HG02610 (cell line): ENCODE data around the gene LSM7.

Source experiments
- ATAC-seq: cut with Tn5 transposase; IDR thresholded peaks from one replicate; pipeline ENCODE4 v1.9.1; 2021; ENCODE audit warnings: mild to moderate bottlenecking, moderate library complexity; ENCODE audit not compliant: unreplicated experiment

Gene LSM7

GRCh38 chr19:2338751-2339643, 10.6 kb upstream of the LSM7 start:
- no peak for ATAC-seq

DNA sequence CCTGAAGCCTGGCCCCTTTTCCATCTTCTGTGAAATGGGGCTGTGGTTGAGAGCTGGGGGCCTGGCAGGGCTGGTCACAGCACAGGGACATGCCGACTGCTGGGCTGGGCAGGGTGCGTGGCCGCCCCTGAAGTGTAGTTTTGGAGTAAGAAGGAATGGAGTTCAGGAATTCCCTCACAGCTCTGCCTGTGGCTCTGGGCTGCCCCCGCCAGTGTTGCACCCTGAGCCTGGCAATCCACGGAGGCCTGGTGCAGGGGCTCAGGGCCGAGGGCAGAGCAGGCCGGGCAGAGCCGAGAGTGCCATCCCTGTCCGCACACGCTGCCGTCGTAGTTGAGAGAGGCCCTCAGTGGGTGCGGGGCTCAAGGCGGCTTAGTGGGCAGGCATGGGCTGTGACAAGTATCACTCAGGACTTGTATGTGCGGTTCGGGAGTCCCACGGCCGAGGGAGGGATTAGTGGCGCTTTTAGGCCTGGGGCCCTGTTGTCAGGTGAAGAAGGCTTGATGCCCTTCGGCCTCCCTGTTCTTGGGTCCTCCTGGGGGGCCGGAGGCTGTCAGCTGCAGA, 9.7 kb upstream of the LSM7 start:
- no peak for ATAC-seq

DNA sequence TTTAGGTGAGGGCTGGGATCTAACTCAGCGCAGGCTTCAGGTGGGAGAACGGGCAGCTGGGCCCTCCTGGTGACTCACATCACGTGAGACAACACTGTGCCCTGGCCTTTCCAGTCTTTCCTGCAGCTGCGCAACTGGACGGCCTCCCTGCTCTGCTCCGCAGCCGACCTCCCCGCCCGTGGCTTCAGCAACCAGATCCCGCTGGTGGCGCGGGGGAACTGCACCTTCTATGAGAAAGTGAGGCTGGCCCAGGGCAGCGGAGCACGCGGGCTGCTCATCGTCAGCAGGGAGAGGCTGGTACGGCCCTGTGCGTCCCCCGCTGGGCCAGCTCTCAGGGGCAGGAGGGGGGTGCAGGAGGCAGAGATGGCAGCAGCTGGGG, 8.9 kb upstream of the LSM7 start:
- no peak for ATAC-seq

- no peak for ATAC-seq
Measured at GRCh38 chr19:2336528-2337328, 8.3 kb upstream of the LSM7 start.

GRCh38 chr19:2335848-2336247, 7.5 kb upstream of the LSM7 start:
- ATAC-seq = no peak

- ATAC-seq = no peak
Measured at GRCh38 chr19:2334986-2335846, 6.8 kb upstream of the LSM7 start.

DNA sequence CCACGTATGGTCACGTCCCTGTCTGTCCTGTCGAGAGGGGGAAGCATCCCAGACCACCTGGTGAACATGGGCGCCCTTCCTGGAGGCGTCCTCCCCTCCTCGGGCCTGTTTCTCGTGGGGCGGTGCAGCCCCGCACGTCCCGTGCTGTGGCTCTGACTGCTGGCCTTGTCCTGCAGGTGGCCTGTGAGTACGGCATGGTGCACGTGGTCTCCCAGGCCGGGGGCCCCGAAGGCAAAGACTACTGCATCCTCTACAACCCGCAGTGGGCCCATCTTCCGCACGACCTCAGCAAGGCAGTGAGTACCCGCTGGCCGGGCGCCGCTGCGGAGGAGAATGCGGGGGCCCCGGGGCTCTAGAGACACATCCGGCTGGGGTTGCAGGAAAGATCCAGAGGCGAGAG, 6.0 kb upstream of the LSM7 start:
- ATAC-seq = no peak

DNA sequence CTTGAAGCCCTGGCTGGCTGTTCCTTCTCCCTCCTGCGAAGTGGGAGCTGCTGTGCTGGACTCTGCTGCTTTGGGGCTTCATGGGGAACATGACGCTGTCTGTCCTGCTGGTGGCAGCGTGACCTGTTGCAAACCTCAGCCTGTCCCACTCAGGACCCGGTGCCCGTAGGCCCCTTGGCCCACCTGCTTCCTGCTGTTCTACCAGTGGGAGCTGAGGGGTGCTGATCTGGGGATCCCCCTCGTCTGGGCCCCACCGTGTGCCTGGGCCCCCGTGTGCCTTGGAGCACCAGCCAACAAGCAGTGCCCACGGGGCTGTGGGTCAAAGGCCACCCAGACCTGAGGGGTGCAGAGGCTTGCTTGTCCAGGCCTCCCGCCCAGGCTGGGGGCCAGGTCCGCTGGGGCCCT, 5.4 kb upstream of the LSM7 start:
- ATAC-seq = no peak

DNA sequence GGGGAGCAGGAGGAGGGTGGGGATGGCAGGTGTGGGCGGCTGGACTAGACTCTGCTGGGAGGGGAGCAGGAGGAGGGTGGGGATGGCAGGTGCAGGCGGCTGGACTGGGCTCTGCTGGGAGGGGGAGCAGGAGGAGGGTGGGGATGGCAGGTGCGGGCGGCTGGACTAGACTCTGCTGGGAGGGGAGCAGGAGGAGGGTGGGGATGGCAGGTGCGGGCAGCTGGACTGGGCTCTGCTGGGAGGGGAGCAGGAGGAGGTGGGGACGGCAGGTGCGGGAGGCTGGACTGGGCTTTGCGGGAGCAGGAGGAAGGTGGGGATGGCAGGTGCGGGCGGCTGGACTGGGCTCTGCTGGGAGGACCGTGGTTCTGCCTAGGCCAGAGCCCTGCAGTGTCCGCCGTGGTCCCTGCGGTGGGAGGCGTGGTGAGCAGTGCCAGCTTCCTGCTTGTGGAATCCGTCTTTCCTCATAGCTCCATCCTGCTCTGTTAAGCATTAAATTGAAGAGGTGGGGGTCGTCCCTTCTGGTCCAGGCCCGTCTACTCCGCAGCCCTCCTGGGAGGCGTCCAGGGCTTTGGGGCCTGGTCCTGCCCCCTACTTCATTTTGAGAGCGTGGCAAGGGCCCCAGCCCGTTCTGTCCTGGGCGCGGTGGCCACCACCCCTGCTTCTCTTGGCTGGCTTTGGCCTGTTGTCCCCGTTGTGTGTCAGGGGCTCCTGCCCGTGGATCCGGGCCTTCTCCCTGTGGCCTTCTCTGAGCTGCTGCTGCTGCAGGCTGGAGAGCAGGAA, 4.8 kb upstream of the LSM7 start:
- no peak for ATAC-seq

DNA sequence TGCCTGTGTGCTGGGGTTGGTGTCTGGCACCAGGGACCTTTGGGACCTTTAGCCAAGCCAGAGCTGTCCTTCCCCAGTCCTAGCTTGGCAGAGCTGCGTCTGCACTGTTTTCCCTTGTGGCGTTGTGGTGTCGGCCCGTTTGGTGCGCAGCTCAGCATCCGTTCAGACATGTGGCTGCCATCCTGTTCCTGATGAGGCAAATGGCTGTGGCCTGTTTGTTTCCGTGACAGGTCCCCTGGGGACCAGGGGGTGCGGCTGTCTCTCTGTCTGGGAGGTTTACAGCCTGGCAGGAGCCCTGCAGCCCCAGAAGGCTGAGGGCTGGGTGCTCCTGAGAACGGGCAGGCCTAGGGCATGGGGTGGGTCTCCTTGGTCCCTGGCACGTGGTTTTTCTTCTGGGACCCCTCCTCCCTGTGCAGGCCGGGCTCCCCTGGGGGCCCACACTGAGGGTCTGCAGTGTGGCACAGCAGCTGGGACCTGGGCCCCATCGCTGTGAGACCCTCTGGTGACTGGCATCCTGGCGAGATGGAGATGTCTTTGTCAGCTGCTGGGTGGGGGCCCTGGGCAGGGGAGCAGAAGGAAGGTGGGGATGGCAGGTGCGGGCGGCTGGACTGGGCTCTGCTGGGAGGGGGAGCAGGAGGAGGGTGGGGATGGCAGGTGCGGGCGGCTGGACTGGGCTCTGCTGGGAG, 4.1 kb upstream of the LSM7 start:
- ATAC-seq = no peak

DNA sequence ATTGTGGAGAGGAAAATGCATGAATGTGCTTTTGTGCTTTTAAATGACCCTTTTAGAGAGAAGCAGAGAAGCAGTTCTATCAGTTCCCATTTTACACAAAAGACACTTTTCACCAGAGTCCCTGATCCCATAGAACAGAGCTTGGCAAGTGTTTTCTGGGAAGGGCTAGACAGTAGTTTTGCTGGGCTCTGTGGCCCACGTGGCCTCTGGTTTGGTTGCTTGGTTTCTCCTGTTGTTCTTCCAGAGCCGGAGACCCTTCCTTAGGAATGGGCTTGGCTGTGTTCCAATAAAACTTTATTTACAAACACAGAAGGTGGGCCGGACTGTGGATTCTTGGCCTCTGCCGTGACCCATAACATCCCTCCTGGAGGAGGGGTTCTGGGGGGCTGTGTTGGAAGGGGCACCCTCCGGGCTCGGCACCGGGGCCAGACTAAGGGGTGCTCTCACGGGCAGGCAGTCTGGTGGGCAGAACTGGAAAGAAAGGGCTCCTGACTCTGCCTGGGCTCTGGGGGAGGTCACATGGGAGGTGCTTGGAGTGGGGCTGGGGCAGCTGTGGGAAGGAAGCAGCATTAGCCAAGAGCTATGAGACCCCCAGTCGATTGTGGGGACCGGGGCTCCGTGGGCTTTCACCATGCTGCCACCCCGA, 3.3 kb upstream of the LSM7 start:
- ATAC-seq = no peak

GRCh38 chr19:2330632-2331284, 2.4 kb upstream of the LSM7 start:
- no peak for ATAC-seq

DNA sequence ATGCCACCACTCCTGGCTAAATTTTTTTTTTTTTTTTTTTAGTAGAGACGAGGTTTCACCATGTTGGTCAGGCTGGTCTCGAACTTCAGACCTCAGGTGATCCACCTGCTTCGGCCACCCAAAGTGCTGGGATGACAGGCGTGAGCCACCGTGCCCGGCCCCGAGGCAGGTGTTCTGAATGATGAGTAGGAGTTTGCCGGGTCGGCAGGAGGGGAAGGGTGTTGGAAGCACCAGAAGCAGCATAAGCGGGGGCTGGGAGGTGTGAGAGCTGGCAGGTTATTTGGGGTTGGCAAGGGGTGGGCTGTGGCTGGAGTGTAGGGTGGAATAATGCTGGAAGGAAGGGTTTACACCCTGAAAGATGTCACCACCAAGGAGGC, 1.9 kb upstream of the LSM7 start:
- ATAC-seq = no peak

DNA sequence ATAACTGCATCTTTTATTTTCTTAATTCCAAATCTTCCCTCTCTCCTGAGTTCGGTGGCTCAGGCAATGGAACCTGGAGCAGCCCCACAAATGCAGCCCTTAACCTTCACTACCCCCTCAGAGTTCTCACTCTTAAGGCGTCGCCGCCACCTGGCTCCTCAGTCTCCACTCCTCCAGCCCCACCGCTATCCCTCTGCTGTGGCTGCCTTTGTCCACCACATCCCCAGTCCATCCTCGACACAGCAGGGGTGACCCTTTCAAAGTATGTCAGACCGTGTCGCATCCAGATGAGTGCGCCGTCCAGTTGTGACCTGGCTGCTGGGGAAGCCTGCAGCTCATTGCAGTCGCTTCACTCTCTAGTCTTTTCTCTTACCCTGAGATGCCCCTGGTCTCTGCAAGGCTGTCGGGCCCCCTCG, 1.1 kb upstream of the LSM7 start:
- ATAC-seq = no peak

- no peak for ATAC-seq
Measured at GRCh38 chr19:2329149-2329478, 728 bp upstream of the LSM7 start.

- ATAC-seq = no peak
Measured at GRCh38 chr19:2327773-2328400, 499 bp downstream of the LSM7 start.

GRCh38 chr19:2326699-2327360, 1.6 kb downstream of the LSM7 start:
- ATAC-seq = no peak
